Posterior vena cava (tissue), 2 donors: ENCODE measurements around the gene NFATC2. TPM values are rescaled to one million over a fixed set of nuclear protein-coding genes. Genes with fewer than 3 reads are reported as not detected.

Source experiments
- DNase-seq: peaks from one replicate; pipeline ENCODE4 v3.0.0-alpha.2; 2020; ENCODE audit warnings: low spot score
- intact Hi-C, 2 donors: fragments of 100-400 bp; cut with DNase I; formaldehyde crosslinking; loops; one replicate each; pipeline versions ENCODE4 v1.14.1 to v1.14.2; 2022 to 2023
- total RNA-seq, 2 donors: library from RNA; stranded (reverse); fragmentation: NEBNext Ultra II Directional; extraction: Animal tissue kit (Norgen Biotek cat#: 25700); gene quantifications; one replicate each; pipeline ENCODE4 v1.2.1, GENCODE V29; 2021
- donor health status: DM: yes; HTN: yes; CAD: no.
- donor health status: DM: yes; HTN: yes; CAD: no.

The NFATC2 gene
- total RNA-seq, 2 donors from 2014 or later, result 4.4 to 11.8 TPM

GRCh38 chr20:51417250-51418136, 125.0 kb downstream of the NFATC2 start:
- no peak for DNase-seq
- intact Hi-C loops, result loop anchor here in 1 of 2 donors (10.0 kb wide), 1 partner anchor 1187 kb away; no protein-coding TSS in a partner anchor

DNA sequence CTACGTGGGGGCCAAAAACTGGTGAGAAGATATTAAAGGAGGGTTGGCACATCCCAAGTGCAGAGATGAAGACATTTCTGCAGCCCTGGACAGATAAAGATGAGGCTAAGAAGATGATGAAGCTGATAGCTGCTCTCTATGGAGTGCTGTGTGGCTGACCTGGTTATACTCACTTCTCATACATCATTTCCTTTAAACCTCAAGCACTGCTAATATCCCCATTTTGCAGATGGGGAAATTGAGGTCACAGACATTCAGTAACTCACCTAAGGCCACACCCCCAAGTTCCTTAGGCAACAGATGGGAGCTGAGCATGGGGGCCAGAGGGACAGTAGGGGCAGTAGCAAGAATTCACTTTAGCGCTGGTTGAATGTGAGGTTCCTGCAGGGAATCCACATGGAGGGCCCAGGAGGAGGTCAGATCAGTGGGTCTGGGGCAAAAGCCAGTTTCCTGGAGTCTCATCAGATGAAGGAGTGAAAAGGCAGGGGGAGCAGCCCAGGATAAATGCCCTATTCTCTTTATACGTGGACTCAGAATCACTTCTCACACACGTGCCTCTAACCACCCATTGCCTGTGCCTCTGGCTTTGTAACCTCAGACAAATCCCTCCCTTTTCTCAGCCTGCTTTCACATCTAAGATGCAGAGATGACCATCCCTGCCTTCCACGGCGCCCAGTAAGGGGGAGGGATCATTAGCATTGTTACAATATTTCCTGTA, 125.8 kb downstream of the NFATC2 start:
- intact Hi-C loops, result loop anchor here in 1 of 2 donors (10.0 kb wide), 1 partner anchor 1188 kb away; no protein-coding TSS in a partner anchor
- DNase-seq, result no peak

GRCh38 chr20:51413857-51414256, 128.7 kb downstream of the NFATC2 start:
- no peak for DNase-seq
- intact Hi-C loops, result loop anchor here in 1 of 2 donors (10.0 kb wide), 1 partner anchor 1191 kb away; no protein-coding TSS in a partner anchor

- intact Hi-C loops, result loop anchor here in 1 of 2 donors (10.0 kb wide), 1 partner anchor 1192 kb away; no protein-coding TSS in a partner anchor
- DNase-seq, result no peak
These were observed 129.5 kb downstream of the NFATC2 start for GRCh38 chr20:51412951-51413481.

- no peak for DNase-seq
- intact Hi-C loops, result loop anchor here in 1 of 2 donors (10.0 kb wide), 1 partner anchor 1192 kb away; no protein-coding TSS in a partner anchor
These were observed 130.1 kb downstream of the NFATC2 start for GRCh38 chr20:51412333-51412871.

DNA sequence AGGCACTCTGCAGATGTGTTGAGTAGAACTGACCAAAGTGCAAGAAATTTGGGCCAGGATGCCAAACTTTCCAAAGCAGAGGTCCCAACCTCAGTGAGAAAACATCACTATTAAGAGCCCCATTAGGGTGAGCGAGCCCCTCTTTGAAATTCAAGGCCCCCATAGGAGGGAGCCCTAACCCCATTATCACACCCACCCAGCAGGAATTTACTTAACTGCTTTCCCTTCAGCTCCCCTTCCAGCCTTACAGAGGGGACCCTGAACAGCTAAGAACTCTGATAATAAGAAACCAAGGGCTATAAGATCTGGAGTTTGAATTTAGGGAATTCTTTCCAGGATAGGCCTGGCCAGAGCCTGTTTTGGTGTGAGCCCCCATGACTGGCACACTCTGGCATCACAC, 130.6 kb downstream of the NFATC2 start:
- intact Hi-C loops, result loop anchor here in 1 of 2 donors (10.0 kb wide), 1 partner anchor 1193 kb away; no protein-coding TSS in a partner anchor
- no peak for DNase-seq

DNA sequence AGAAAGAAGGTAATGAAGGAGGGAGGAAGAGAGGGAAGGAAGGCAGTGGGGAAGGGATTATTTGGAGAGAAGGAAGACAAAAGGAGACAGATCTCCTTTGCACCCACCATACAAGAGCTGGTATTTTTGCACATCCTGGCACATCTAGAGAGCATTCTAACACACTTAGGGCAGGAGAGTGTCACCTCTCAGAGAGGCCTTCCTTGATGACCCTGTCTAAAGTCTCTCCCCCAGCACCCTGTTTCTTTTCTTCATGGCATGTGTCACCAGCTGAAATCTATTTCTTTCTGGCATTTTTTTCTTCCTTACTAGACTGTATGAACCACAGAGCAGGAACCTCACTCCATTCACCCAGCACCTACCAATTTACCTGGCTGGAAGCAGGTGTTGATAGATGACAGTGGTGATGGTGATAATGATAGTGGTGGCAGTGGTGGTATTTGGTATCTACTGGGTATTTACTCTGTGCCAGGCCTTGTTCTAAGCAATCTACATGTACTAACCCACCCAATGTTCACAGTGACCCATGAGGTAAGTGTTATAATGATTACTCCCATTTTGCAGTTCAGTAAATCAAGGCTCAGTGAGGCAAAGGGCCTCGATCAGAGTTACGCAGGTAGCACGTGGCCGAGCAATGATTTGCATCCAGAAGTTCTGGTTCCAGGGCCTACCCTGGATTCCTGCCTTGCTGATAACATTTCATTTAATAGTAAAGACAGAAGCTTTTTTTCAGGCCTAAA, 131.8 kb downstream of the NFATC2 start:
- intact Hi-C loops, result loop anchor here in 1 of 2 donors (10.0 kb wide), 1 partner anchor 1194 kb away; no protein-coding TSS in a partner anchor
- DNase-seq, result no peak

- DNase-seq, result peak; percentile 12
- intact Hi-C loops, result no loop called here
These were observed 133.2 kb downstream of the NFATC2 start for GRCh38 chr20:51409192-51409880.

- DNase-seq, result peak; percentile 77
- intact Hi-C loops, result no loop called here
These were observed 138.0 kb downstream of the NFATC2 start for GRCh38 chr20:51404297-51405060.

GRCh38 chr20:51403466-51404220, 138.9 kb downstream of the NFATC2 start:
- intact Hi-C loops, result no loop called here
- DNase-seq, result peak; percentile 68

- peak; percentile 17 for DNase-seq
- intact Hi-C loops, result no loop called here
These were observed 140.3 kb downstream of the NFATC2 start for GRCh38 chr20:51402201-51402600.

DNA sequence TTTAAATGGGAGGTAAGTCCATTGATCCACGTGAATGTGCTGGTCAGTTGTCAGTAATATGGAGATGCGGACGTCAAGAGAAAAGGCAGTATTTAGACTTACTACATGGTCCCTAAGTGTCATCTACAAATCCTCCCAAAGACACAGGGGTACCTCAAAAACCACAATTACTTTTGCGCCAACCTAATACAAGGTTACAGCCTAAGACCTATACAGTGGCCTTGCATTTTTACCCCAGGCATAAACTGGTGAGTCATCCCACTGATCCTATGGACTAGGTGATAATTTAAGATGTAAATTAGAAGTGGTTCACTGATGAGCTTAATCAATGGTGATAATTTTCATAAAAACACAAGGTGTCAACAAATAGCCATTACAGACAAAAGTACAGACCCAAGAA, 141.0 kb downstream of the NFATC2 start:
- no peak for DNase-seq
- intact Hi-C loops, result no loop called here

DNA sequence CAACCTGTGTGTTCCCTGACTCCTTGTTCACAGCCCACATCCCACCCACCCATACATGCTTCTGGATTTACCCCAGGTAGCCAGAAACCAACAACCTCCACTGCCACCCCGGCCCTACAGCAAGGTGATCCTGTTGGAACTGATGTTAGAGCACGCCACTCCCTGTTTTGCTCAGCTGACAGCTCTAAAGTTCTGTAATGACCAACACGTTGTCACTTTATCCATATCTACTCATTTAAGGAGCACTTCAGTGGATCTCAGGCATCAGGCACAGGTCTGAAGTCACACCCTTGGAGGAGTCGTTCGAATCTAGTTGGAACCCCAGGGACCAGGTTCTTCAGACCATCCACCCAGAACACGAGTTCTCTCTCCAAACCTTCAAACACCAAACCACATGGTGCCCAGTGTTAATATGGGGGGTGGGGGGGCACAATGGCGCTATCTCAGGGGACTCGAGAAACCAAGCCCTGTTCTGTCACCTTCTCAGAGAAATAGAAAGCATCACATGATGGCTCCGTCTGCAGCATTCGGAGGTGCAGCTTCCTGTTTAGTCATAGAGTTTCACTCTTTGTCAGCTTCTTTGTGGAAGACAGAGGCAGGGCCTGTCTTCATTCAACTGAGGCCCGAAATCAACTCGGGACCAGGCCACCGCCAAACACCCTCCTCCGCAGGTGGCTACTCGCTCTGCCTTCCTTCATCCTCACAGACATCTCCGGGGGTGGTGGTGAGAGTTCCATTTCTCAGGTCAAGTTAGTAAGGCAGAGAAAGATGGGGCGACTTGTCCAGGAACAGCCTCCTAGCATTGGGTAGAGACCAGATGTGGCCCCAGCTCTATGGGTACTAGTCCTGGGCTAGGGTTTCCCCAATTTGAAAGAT, 142.2 kb downstream of the NFATC2 start:
- DNase-seq, result peak; percentile 44
- intact Hi-C loops, result no loop called here

DNA sequence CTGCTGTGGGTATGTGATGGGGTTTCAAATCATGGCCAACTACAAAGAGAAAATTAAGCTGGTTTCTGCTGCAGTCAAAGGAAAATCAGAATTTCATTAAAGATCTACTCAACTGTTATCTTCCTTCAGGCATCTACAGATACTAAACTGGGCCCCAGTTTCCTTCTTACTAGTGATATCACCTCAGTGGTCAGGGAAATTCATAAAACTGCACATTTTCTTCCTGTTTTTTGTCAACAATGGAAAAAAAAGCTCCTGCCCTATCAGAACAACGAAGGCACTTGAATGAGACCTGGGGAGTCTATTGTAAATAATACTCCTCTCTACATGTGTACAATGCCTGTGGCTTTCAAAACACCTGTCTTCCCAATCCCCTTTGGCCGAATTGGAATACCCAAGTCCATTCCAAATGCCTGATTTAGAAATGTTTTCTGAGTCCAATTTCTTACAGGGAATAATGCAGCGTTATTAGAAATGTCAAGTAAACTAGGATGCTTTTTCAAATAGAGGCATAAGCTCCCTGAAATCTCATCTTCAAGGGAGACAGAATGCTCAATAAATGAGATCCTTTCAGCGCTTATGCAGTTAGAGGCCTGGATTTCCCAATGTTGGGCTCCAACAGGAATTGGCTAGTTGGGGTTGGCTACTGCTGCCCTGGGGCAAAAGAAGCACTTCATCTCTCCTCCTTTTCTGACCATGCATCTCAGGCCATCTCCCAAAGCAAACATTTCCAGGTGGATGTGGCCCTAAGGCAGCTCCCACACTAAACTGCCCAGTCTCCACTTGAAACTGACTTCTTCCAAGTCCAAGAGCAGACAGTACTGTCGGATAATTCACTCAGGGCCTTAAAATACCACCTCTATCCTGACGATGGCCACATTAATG, 143.3 kb downstream of the NFATC2 start:
- DNase-seq, result no peak
- intact Hi-C loops, result no loop called here

DNA sequence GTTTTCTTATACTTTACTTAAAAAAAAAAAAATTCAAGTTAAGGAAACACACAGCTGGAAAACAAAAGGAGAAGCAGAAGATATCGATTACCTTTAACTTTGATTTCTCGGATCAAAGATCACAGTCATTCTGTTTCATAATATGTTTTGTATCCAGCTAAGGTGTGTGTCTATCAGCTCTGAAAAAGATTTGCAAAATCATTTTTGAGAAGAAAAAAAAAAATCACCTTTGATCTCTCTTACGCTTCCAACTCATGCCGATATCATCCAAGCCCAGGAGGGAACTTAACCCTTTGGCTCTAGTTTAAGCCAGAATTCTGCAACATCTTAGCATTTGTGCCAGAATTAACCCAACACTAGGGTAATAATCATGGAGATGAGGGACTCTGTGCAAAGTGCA, 144.0 kb downstream of the NFATC2 start:
- intact Hi-C loops, result no loop called here
- no peak for DNase-seq
